B cell (primary cell): ENCODE results near the gene HELT.

ENCODE experiments used
- EZH2 ChIP-seq: IDR thresholded peaks from 2 replicates; pipeline ENCODE4 v1.6.1; 2012; ENCODE audit warnings: borderline replicate concordance, low read depth, mild to moderate bottlenecking, moderate library complexity, low read length; ENCODE audit not compliant: insufficient read depth, poor library complexity, severe bottlenecking
- TF ChIP-seq, protein P1 (sequence below): fragments of 200-600 bp; IDR thresholded peaks from one replicate; pipeline ENCODE4 v1.8.0; 2022; ENCODE audit warnings: antibody characterized with exemption, mild to moderate bottlenecking

DNA sequence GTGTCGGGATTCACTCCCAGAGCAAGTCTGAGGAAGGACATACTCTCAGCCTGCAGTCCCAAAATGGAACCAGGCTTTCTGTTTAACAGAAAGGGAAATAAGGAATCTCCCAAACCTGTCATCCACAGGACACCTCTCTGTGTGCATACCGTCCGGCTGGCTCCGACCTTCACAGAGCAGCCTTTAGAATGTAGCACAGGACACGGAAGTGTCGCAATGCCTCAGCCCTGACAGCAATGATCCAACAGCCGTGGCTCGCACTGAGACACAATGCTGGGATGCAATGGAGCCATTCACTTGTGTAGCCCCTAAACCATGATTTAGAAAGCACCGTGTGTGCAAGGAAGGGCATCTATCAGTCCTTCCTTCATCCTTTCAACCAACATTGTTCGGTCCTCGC is 15.5 kb upstream of the HELT start:
- TF ChIP-seq, protein P1, sequence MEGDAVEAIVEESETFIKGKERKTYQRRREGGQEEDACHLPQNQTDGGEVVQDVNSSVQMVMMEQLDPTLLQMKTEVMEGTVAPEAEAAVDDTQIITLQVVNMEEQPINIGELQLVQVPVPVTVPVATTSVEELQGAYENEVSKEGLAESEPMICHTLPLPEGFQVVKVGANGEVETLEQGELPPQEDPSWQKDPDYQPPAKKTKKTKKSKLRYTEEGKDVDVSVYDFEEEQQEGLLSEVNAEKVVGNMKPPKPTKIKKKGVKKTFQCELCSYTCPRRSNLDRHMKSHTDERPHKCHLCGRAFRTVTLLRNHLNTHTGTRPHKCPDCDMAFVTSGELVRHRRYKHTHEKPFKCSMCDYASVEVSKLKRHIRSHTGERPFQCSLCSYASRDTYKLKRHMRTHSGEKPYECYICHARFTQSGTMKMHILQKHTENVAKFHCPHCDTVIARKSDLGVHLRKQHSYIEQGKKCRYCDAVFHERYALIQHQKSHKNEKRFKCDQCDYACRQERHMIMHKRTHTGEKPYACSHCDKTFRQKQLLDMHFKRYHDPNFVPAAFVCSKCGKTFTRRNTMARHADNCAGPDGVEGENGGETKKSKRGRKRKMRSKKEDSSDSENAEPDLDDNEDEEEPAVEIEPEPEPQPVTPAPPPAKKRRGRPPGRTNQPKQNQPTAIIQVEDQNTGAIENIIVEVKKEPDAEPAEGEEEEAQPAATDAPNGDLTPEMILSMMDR, result no peak
- no peak for TF ChIP-seq EZH2
